Measurements from ENCODE around the gene CXCL17.

The CXCL17 gene

GRCh38 chr19:42403586-42403985 is 39.2 kb downstream of the CXCL17 start:
- FAIRE-seq (no peak), DNase-seq (ENCODE audit: insufficient read length) (no peak)
- TF ChIP-seq TAF1 (IDR thresholded peaks at IDR 0.05; ENCODE audit: borderline replicate concordance, low read depth, low read length) (no peak), POLR2A (IDR thresholded peaks at IDR 0.05; ENCODE audit: low read depth, low read length) (no peak), POLR2AphosphoS5 (IDR thresholded peaks at IDR 0.05; ENCODE audit: low read depth, low read length) (no peak)

GRCh38 chr19:42402376-42403116 is 40.2 kb downstream of the CXCL17 start:
- TF ChIP-seq POLR2A (IDR thresholded peaks at IDR 0.05; ENCODE audit: low read depth, low read length), result no peak
- no peak for TF ChIP-seq TAF1 (IDR thresholded peaks at IDR 0.05; ENCODE audit: borderline replicate concordance, low read depth, low read length)
- TF ChIP-seq POLR2AphosphoS5 (IDR thresholded peaks at IDR 0.05; ENCODE audit: low read depth, low read length), result no peak
- FAIRE-seq (no peak), DNase-seq (ENCODE audit: insufficient read length) (no peak)

- peak; percentile 67 for DNase-seq (ENCODE audit: insufficient read length)
- FAIRE-seq, result peak; percentile 94
- TF ChIP-seq POLR2AphosphoS5 (IDR thresholded peaks at IDR 0.05; ENCODE audit: low read depth, low read length), result no peak
- no peak; the same call in 1 of the 2 replicates for TF ChIP-seq POLR2A (IDR thresholded peaks at IDR 0.05; ENCODE audit: low read depth, low read length)
- no peak for TF ChIP-seq TAF1 (IDR thresholded peaks at IDR 0.05; ENCODE audit: borderline replicate concordance, low read depth, low read length)
Observed at GRCh38 chr19:42401365-42402303, 41.1 kb downstream of the CXCL17 start.

- no peak for FAIRE-seq
- TF ChIP-seq POLR2A (IDR thresholded peaks at IDR 0.05; ENCODE audit: low read depth, low read length) (no peak), POLR2AphosphoS5 (IDR thresholded peaks at IDR 0.05; ENCODE audit: low read depth, low read length) (no peak), TAF1 (IDR thresholded peaks at IDR 0.05; ENCODE audit: borderline replicate concordance, low read depth, low read length) (no peak)
- DNase-seq (ENCODE audit: insufficient read length), result no peak
Observed at GRCh38 chr19:42400404-42400803, 42.3 kb downstream of the CXCL17 start.

- peak; percentile 17 for FAIRE-seq
- DNase-seq (ENCODE audit: insufficient read length), result no peak
- TF ChIP-seq TAF1 (IDR thresholded peaks at IDR 0.05; ENCODE audit: borderline replicate concordance, low read depth, low read length) (no peak), POLR2A (IDR thresholded peaks at IDR 0.05; ENCODE audit: low read depth, low read length) (no peak), POLR2AphosphoS5 (IDR thresholded peaks at IDR 0.05; ENCODE audit: low read depth, low read length) (no peak)
Observed at GRCh38 chr19:42397263-42398166, 45.2 kb downstream of the CXCL17 start.

- peak; percentile 100 for FAIRE-seq
- TF ChIP-seq TAF1 (IDR thresholded peaks at IDR 0.05; ENCODE audit: borderline replicate concordance, low read depth, low read length), result 0 out of 2 replicates have a peak, but pooled peaks have one; percentile 61
- TF ChIP-seq POLR2A (IDR thresholded peaks at IDR 0.05; ENCODE audit: low read depth, low read length), result peak; percentile 93
- peak; percentile 91 for TF ChIP-seq POLR2AphosphoS5 (IDR thresholded peaks at IDR 0.05; ENCODE audit: low read depth, low read length)
- DNase-seq (ENCODE audit: insufficient read length), result peak; percentile 100
Observed at GRCh38 chr19:42396381-42397262, 46.1 kb downstream of the CXCL17 start.

- no peak for FAIRE-seq
Observed at GRCh38 chr19:42394751-42395150, 48.0 kb downstream of the CXCL17 start.

DNA sequence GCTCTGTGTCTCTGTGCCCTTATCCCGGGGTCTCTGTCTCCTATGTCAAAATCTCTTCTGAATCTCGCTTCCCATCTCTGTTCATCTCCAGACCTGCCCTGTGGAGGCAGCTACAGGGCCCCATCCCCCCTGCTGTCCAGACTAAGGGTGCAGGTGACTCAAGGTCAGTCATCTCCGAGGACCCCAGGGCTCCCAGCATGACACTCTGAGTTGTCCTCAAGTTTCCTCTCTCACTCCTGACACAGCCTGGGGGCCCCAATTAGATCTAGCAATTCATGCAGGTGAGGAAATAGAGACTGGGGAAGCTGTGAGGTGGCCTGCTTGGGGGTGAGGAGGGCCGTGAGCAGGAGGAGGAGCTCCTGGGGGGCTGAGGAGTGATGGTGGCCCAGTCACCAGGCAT is 50.6 kb downstream of the CXCL17 start:
- no peak for FAIRE-seq
- TF ChIP-seq POLR2AphosphoS5 (IDR thresholded peaks at IDR 0.05; ENCODE audit: low read depth, low read length), result no peak
- TF ChIP-seq POLR2A (IDR thresholded peaks at IDR 0.05; ENCODE audit: low read depth, low read length), result no peak
- no peak for TF ChIP-seq TAF1 (IDR thresholded peaks at IDR 0.05; ENCODE audit: borderline replicate concordance, low read depth, low read length)
- DNase-seq (ENCODE audit: insufficient read length), result no peak

More at GRCh38 chr19:42394751-42395150, 48.0 kb downstream of the CXCL17 start:
- TF ChIP-seq POLR2A (IDR thresholded peaks at IDR 0.05; ENCODE audit: low read depth, low read length) (no peak), POLR2AphosphoS5 (IDR thresholded peaks at IDR 0.05; ENCODE audit: low read depth, low read length) (no peak), TAF1 (IDR thresholded peaks at IDR 0.05; ENCODE audit: borderline replicate concordance, low read depth, low read length) (no peak)
- no peak for DNase-seq (ENCODE audit: insufficient read length)

DNA sequence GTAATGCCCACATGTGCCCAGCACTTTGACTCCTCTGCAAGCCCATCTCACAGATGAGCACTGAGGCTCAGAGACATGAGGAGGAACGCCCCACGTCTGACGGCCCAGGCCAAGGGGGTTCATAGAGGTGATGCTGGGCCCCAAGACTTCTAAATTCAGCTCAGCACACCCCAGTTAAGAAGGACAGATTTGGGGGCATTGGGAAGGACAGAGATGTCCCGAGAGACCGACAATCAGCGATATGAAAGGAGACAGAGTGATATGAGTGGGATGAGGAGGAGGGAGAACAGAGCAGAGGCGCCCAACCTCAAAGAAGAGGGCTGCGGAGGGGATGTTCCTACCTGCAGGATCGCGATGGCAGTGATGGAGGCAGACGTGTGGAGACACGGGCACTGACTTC is 52.8 kb downstream of the CXCL17 start, which contains the start of gene CNFN:
Gene CNFN, minus strand, starts transcription at position 399 of the 400 bp plus-strand sequence. CDS start 1,260 bp downstream, outside the sequence.
- DNase-seq (ENCODE audit: insufficient read length) (no peak), FAIRE-seq (no peak)
- TF ChIP-seq POLR2A (IDR thresholded peaks at IDR 0.05; ENCODE audit: low read depth, low read length), result no peak
- no peak for TF ChIP-seq POLR2AphosphoS5 (IDR thresholded peaks at IDR 0.05; ENCODE audit: low read depth, low read length)
- no peak for TF ChIP-seq TAF1 (IDR thresholded peaks at IDR 0.05; ENCODE audit: borderline replicate concordance, low read depth, low read length)

Measured in GM12892 (cell line).